Mesothelial cell of epicardium (in vitro differentiated cells): ENCODE results near the gene NSG1. TPM values are rescaled to one million over a fixed set of nuclear protein-coding genes. Genes with fewer than 3 reads are reported as not detected.

Experiments used
- DNase-seq, 2 experiments: peaks; one replicate each; pipeline ENCODE4 v3.0.0; 2021; ENCODE audit warnings: low spot score in 2 of 2; ENCODE audit not compliant: unreplicated experiment in 2 of 2
- H3K27ac Mint-ChIP-seq: 2 replicates; pipeline ENCODE4 v1.8.0; 2021; ENCODE audit warnings: mixed read lengths
- H3K27me3 Mint-ChIP-seq: 2 replicates; pipeline ENCODE4 v1.8.0; 2021; ENCODE audit warnings: low read depth, mixed read lengths
- H3K36me3 Mint-ChIP-seq: 2 replicates; pipeline ENCODE4 v1.8.0; 2021; ENCODE audit warnings: mixed read lengths
- H3K4me1 Mint-ChIP-seq: 2 replicates; pipeline ENCODE4 v1.8.0; 2021; ENCODE audit warnings: mixed read lengths
- H3K4me3 Mint-ChIP-seq: 2 replicates; pipeline ENCODE4 v1.8.0; 2021; ENCODE audit warnings: mild to moderate bottlenecking, moderate library complexity, mixed read lengths
- H3K9me3 Mint-ChIP-seq: 2 replicates; pipeline ENCODE4 v1.8.0; 2021; ENCODE audit warnings: mixed read lengths
- CTCF ChIP-seq: fragments of 200-600 bp; sonication (generic); IDR thresholded peaks from one replicate; pipeline ENCODE4 v1.5.0; 2021; ENCODE audit warnings: antibody characterized with exemption; ENCODE audit not compliant: unreplicated experiment
- total RNA-seq: library from RNA; stranded (reverse); gene quantifications from 3 replicates; pipeline ENCODE4 v1.2.1, GENCODE V29; 2021

Gene NSG1
- total RNA-seq, 1 donor from 2014 or later = 45.8 TPM

DNA sequence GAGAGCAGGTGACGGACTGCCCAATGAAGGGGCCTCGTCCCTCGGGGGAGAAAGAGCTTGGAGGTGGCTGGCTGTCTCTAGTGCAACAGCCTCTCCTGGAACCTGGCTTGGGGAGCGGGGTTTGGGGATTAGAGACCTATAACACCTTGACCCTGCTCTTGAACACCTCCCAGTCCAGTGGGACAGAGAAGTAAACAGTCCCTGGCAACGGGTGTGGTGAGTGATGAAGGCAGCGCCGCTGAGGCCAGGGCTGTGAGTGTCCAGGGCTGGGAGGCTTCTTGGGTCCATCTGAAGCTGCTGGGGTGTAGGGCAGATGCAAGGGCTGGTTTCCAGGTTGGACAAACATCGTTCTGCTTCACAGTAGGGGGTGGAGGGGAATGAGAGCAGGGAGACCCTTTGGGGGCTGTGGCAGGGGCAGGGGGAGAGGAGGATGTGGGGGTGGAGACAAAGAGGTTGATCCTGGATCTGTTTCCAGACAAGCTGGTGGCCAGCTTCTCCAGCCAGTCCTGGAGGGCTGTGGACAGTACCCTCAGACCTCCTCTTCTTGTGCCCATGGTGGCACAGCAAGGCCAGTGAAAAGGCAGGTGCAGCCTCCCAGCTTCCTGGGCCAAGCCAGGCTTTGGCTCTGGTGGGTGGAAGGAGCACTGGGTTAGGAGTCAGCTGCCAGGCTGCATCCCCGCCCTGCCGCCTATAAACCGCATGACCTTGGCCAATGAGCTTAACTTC is 3.8 kb downstream of the NSG1 start:
- Mint-ChIP-seq H3K36me3 (peaks cover 27% of the 10 kb centered on the region), H3K27me3 (peaks cover 15% of the 10 kb centered on the region), H3K9me3 (no peaks in the 10 kb centered on the region), H3K27ac (no peak overlapping the region), H3K4me3 (no peak overlapping the region), H3K4me1 (peaks cover 9% of the 10 kb centered on the region)
- TF ChIP-seq CTCF = no peak
- no peak for DNase-seq

DNA sequence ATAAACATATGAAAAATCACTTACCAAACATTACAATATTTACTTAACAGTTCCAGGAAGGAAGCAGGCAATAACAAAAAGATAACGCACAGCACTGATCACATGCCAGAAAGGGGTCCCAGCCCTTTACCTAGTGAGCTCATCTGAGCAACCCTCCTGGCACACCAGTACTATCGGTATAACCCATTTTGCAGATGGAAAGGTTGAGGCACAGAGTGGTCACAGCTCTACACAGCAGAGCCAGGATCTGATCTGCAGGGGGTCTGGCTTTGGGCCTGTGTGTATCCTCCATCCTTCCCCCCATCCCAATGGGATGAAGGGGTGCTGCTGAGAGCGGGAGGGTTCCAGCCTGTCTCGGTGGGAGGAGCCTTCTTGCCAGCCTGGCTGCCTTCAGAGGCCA is 5.0 kb downstream of the NSG1 start:
- DNase-seq = no peak
- no peak for TF ChIP-seq CTCF
- Mint-ChIP-seq H3K27me3 (peaks cover 9% of the 10 kb centered on the region), H3K9me3 (no peaks in the 10 kb centered on the region), H3K4me1 (peaks cover 9% of the 10 kb centered on the region), H3K4me3 (no peak overlapping the region), H3K27ac (no peak overlapping the region), H3K36me3 (peaks cover 27% of the 10 kb centered on the region)

GRCh38 chr4:4392501-4393183 is 5.7 kb downstream of the NSG1 start:
- H3K9me3 Mint-ChIP-seq = no peaks in the 10 kb centered on the region
- H3K4me3 Mint-ChIP-seq = no peak overlapping the region
- H3K4me1 Mint-ChIP-seq = peaks cover 9% of the 10 kb centered on the region
- peaks cover 9% of the 10 kb centered on the region for H3K27me3 Mint-ChIP-seq
- no peak overlapping the region for H3K27ac Mint-ChIP-seq
- peaks cover 30% of the 10 kb centered on the region for H3K36me3 Mint-ChIP-seq
- TF ChIP-seq CTCF = no peak
- DNase-seq = no peak

DNA sequence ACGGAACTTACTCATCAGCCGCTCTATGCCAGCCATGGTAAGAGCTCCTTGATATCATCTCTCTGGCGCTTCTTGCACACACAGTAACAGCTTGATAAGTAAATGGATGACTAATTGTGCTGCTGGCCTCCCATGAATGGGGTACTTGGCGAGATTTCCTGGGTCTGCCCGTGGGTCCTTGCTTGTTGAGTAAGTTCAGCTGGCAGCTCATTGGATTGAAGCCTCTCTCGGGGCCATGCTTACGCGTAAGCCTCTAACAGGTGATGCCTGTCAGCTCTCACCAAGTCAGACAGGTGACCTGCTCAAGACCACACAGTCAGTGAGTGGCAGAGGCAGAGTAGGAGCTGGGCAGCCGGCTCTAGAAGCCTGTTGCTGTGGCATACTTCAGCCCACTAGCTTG is 7.7 kb downstream of the NSG1 start:
- Mint-ChIP-seq H3K27me3 (peaks cover 1% of the 10 kb centered on the region), H3K27ac (no peak overlapping the region), H3K4me1 (peaks cover 4% of the 10 kb centered on the region), H3K9me3 (peaks cover 3% of the 10 kb centered on the region), H3K4me3 (no peak overlapping the region), H3K36me3 (peaks cover 45% of the 10 kb centered on the region)
- no peak for DNase-seq
- TF ChIP-seq CTCF = no peak

- Mint-ChIP-seq H3K4me1 (peaks cover 4% of the 10 kb centered on the region), H3K27ac (no peak overlapping the region), H3K9me3 (peaks cover 9% of the 10 kb centered on the region)
These were observed 8.5 kb downstream of the NSG1 start for GRCh38 chr4:4395371-4395770.

More at GRCh38 chr4:4395371-4395770, 8.5 kb downstream of the NSG1 start:
- Mint-ChIP-seq H3K36me3 (peaks cover 53% of the 10 kb centered on the region), H3K4me3 (no peak overlapping the region), H3K27me3 (no peaks in the 10 kb centered on the region)
- TF ChIP-seq CTCF = no peak
- DNase-seq = no peak
